GM12874 (cell line): ENCODE measurements around the gene HPDL.

Experiments used
- CTCF ChIP-seq: IDR thresholded peaks from 2 replicates; pipeline ENCODE4 v1.5.1; 2011; ENCODE audit warnings: low read depth, mild to moderate bottlenecking, control low read depth, low read length, moderate library complexity; ENCODE audit not compliant: insufficient read depth

The HPDL gene

GRCh38 chr1:45339789-45340558, 13.3 kb downstream of the HPDL start, which contains the start of the genes MUTYH and TOE1:
MUTYH (minus strand) TSS chr1:45340440; CDS start chr1:45334505, 5,935 bp downstream.
TOE1 (plus strand) TSS chr1:45340170; CDS start chr1:45340253, 83 bp downstream.
- no peak for TF ChIP-seq CTCF

- no peak for TF ChIP-seq CTCF
These were observed 14.2 kb downstream of the HPDL start for GRCh38 chr1:45340816-45341466.

- TF ChIP-seq CTCF, result no peak
These were observed 17.8 kb downstream of the HPDL start for GRCh38 chr1:45344499-45344898.

GRCh38 chr1:45345014-45345413, 18.3 kb downstream of the HPDL start:
- no peak for TF ChIP-seq CTCF

- no peak for TF ChIP-seq CTCF
These were observed 19.8 kb downstream of the HPDL start for GRCh38 chr1:45346473-45346872.

GRCh38 chr1:45348020-45348419, 21.3 kb downstream of the HPDL start:
- no peak for TF ChIP-seq CTCF

- no peak for TF ChIP-seq CTCF
These were observed 21.9 kb downstream of the HPDL start for GRCh38 chr1:45348609-45348965.
